Measurements from ENCODE around the gene CLEC4D. TPM values are rescaled to one million over a fixed set of nuclear protein-coding genes. Genes with fewer than 3 reads are reported as not detected.

The CLEC4D gene
- total RNA-seq, 1 donor from 2014 or later, result not detected

- no peak overlapping the region for H3K27ac Mint-ChIP-seq
- DNase-seq (ENCODE audit: low spot score in 2 of 2, unreplicated experiment in 2 of 2), result no peak
Measured at GRCh38 chr12:8553088-8553627, 39.9 kb downstream of the CLEC4D start.

GRCh38 chr12:8554451-8555195, 41.3 kb downstream of the CLEC4D start:
- H3K9me3 Mint-ChIP-seq, result no peaks in the 10 kb centered on the region
- H3K27ac Mint-ChIP-seq, result no peak overlapping the region
- no peak overlapping the region for H3K4me3 Mint-ChIP-seq
- no peak for DNase-seq (ENCODE audit: low spot score in 2 of 2, unreplicated experiment in 2 of 2)
- TF ChIP-seq, protein P1, sequence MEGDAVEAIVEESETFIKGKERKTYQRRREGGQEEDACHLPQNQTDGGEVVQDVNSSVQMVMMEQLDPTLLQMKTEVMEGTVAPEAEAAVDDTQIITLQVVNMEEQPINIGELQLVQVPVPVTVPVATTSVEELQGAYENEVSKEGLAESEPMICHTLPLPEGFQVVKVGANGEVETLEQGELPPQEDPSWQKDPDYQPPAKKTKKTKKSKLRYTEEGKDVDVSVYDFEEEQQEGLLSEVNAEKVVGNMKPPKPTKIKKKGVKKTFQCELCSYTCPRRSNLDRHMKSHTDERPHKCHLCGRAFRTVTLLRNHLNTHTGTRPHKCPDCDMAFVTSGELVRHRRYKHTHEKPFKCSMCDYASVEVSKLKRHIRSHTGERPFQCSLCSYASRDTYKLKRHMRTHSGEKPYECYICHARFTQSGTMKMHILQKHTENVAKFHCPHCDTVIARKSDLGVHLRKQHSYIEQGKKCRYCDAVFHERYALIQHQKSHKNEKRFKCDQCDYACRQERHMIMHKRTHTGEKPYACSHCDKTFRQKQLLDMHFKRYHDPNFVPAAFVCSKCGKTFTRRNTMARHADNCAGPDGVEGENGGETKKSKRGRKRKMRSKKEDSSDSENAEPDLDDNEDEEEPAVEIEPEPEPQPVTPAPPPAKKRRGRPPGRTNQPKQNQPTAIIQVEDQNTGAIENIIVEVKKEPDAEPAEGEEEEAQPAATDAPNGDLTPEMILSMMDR (IDR thresholded peaks at IDR 0.05; ENCODE audit: unreplicated experiment), result no peak
- H3K4me1 Mint-ChIP-seq, result no peaks in the 10 kb centered on the region
- no peaks in the 10 kb centered on the region for H3K27me3 Mint-ChIP-seq (ENCODE audit: low read depth)
- no peaks in the 10 kb centered on the region for H3K36me3 Mint-ChIP-seq

More at GRCh38 chr12:8553088-8553627, 39.9 kb downstream of the CLEC4D start:
- Mint-ChIP-seq H3K27me3 (ENCODE audit: low read depth) (no peaks in the 10 kb centered on the region), H3K4me3 (no peak overlapping the region), H3K36me3 (no peaks in the 10 kb centered on the region), H3K9me3 (no peaks in the 10 kb centered on the region), H3K4me1 (no peaks in the 10 kb centered on the region)
- TF ChIP-seq, protein P1 (IDR thresholded peaks at IDR 0.05; ENCODE audit: unreplicated experiment), result no peak

DNA sequence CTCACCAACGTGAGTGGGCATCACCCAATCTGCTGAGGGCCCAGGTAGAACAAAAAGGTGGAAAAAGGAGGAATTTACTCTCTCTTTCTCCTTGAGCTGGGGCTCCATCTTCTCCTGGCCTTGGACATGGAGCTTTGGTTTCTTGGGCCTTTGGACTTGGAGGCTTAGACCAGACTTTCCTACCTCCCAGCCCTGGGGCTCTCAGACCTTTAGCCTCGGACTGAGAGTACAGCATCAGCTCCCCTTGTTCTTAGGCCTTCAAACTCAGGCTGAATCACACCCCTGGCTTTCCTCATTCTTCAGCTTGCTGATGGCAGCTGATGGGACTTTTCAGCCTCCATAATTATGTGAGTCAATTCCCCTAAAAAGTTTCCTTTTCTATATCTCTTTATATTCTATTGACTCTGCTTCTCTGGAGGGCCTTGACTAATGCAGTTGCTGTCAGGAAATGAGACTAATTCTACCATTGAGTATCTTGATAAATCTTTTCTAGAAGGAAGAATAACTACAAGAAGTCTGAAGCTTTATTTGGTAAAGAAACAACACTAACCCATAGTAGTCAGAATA, 43.3 kb downstream of the CLEC4D start:
- TF ChIP-seq, protein P1 (IDR thresholded peaks at IDR 0.05; ENCODE audit: unreplicated experiment), result no peak
- no peaks in the 10 kb centered on the region for H3K27me3 Mint-ChIP-seq (ENCODE audit: low read depth)
- no peaks in the 10 kb centered on the region for H3K4me1 Mint-ChIP-seq
- H3K4me3 Mint-ChIP-seq, result no peak overlapping the region
- no peak overlapping the region for H3K27ac Mint-ChIP-seq
- no peak for DNase-seq (ENCODE audit: low spot score in 2 of 2, unreplicated experiment in 2 of 2)
- H3K36me3 Mint-ChIP-seq, result no peaks in the 10 kb centered on the region
- peaks cover 16% of the 10 kb centered on the region for H3K9me3 Mint-ChIP-seq

GRCh38 chr12:8559676-8560075, 46.4 kb downstream of the CLEC4D start:
- Mint-ChIP-seq H3K9me3 (peaks cover 28% of the 10 kb centered on the region), H3K36me3 (peaks cover 1% of the 10 kb centered on the region), H3K27ac (no peak overlapping the region), H3K4me1 (no peaks in the 10 kb centered on the region), H3K4me3 (no peak overlapping the region), H3K27me3 (ENCODE audit: low read depth) (no peaks in the 10 kb centered on the region)
- TF ChIP-seq, protein P1 (IDR thresholded peaks at IDR 0.05; ENCODE audit: unreplicated experiment), result no peak
- DNase-seq (ENCODE audit: low spot score in 2 of 2, unreplicated experiment in 2 of 2), result no peak

DNA sequence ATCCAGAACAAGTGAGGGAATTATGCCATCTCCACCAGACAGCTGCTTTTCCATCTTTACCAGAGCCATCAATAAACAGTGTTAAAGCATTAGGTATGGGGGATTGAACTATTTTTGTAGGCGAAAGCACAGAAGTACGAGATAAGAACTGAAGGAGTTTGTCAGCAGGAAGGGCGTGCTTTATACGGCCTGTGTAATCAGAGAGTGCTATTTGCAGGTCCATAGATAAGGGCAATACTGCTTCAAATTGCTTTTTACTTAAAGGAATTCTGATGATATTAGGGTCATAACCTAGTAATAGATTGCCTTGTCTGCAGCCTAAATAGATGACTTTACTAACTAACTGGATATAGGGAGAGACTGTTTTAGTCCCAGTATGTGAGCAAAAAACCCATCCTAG, 47.7 kb downstream of the CLEC4D start:
- Mint-ChIP-seq H3K27ac (no peak overlapping the region), H3K4me1 (no peaks in the 10 kb centered on the region), H3K27me3 (ENCODE audit: low read depth) (no peaks in the 10 kb centered on the region), H3K9me3 (peaks cover 28% of the 10 kb centered on the region), H3K4me3 (no peak overlapping the region), H3K36me3 (peaks cover 1% of the 10 kb centered on the region)
- DNase-seq (ENCODE audit: low spot score in 2 of 2, unreplicated experiment in 2 of 2), result no peak
- TF ChIP-seq, protein P1 (IDR thresholded peaks at IDR 0.05; ENCODE audit: unreplicated experiment), result no peak
